Measurements from ENCODE around the gene OCEL1.

DNA sequence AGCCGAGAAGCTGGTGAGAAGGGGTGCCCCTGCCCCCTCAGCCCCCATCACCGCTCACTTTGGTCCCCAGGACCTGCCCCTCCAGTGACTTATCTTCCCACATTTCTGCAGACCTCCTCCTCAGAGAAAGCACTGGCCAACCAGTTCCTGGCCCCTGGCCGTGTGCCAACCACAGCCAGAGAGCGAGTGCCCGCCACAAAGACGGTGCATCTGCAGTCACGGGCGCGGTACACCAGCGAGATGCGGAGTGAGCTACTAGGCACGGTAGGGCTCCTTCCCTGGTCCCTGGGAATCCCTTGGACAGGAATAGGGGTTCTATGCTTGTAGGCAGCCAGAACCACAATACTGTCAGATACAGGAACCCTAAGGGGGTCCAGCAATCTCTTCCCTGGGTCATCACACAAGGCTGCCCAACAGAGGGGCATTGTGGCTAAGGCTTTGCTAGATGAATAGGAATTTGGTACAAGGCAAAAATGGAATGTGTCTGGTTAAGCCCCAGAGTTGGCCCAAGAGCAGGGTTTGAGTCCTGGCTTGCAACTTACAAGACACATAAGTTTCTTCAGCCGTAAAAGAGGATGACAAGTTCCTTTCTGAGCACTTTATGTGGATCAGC lies 9.9 kb upstream of the OCEL1 start:
- TF ChIP-seq, protein P1, sequence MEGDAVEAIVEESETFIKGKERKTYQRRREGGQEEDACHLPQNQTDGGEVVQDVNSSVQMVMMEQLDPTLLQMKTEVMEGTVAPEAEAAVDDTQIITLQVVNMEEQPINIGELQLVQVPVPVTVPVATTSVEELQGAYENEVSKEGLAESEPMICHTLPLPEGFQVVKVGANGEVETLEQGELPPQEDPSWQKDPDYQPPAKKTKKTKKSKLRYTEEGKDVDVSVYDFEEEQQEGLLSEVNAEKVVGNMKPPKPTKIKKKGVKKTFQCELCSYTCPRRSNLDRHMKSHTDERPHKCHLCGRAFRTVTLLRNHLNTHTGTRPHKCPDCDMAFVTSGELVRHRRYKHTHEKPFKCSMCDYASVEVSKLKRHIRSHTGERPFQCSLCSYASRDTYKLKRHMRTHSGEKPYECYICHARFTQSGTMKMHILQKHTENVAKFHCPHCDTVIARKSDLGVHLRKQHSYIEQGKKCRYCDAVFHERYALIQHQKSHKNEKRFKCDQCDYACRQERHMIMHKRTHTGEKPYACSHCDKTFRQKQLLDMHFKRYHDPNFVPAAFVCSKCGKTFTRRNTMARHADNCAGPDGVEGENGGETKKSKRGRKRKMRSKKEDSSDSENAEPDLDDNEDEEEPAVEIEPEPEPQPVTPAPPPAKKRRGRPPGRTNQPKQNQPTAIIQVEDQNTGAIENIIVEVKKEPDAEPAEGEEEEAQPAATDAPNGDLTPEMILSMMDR (IDR thresholded peaks at IDR 0.05; ENCODE audit: low read length) = no peak
- no peak for TF ChIP-seq EZH2 (IDR thresholded peaks at IDR 0.05; ENCODE audit: borderline replicate concordance, low read length)

Data from OCI-LY1 (cell line).